Myocyte (in vitro differentiated cells): ENCODE measurements around the gene GARIN5A. TPM values are rescaled to one million over a fixed set of nuclear protein-coding genes. Genes with fewer than 3 reads are reported as not detected.
"Not testable (repeated sequence)": the region's sequence is repeated elsewhere in the genome, so short reads cannot be mapped to it uniquely, and the experiment has no call there.

Experiments
- DNase-seq: peaks from one replicate; pipeline ENCODE4 v3.0.0-alpha.2; 2012; ENCODE audit warnings: low read depth
- total RNA-seq: library from RNA; depleted of rRNA; stranded (reverse); fragments of >200 nt; gene quantifications from 2 replicates; pipeline ENCODE4 v1.2.3, GENCODE V29; 2014

The GARIN5A gene
- total RNA-seq, 1 donor from 2014 or later = 1.5 TPM

GRCh38 chr19:50489461-50490011 is 12.9 kb upstream of the GARIN5A start:
- DNase-seq = peak; percentile 75

- peak; percentile 6 for DNase-seq
Measured at GRCh38 chr19:50488389-50489194, 11.9 kb upstream of the GARIN5A start.

- peak; percentile 79 for DNase-seq
Measured at GRCh38 chr19:50486823-50487515, 10.3 kb upstream of the GARIN5A start.

DNA sequence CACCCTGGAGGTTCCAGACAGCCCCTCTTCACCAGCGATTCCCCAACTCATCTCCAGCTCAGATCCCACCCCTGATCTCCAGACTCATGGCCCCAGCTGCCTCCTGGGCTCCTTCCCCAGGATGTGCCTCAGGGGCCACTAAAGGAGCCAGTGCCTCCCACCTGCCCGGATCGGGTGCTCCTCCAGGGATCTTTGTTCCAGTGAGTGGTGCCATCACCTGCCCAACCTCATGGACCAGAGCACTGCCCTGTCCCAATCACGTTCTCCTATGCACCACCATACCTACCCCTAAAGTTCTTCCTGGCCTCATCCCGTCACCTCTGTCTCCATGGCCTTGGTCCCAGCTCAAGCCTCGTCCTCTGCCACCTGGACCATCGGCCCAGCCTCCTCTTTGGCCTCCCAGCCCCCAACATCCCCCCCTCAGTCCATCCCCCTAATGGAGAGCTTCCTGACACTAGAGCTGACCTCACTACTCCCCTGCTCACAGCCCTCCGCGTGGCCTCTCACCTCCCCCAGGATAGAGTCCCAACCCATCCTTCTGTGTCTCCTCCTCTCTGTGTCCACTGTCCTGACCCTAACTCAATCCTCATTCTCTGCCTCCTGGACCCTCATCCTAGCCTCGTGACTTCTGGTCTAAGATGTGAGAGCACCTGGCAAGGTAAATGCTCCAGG is 8.8 kb upstream of the GARIN5A start:
- peak; percentile 46 for DNase-seq

DNA sequence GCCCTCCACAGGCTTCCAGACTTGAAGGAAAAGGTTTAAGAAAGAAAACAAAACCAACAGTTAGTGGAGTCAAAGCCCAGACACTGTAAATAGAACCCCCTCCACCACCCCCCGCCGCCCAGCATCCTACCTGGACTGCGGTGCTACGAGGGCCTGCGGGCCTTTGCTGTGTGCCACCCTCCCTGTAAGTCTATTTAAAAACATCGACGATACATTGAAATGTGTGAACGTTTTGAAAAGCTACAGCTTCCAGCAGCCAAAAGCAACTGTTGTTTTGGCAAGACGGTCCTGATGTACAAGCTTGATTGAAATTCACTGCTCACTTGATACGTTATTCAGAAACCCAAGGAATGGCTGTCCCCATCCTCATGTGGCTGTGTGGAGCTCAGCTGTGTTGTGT is 6.3 kb upstream of the GARIN5A start:
- DNase-seq = no peak

DNA sequence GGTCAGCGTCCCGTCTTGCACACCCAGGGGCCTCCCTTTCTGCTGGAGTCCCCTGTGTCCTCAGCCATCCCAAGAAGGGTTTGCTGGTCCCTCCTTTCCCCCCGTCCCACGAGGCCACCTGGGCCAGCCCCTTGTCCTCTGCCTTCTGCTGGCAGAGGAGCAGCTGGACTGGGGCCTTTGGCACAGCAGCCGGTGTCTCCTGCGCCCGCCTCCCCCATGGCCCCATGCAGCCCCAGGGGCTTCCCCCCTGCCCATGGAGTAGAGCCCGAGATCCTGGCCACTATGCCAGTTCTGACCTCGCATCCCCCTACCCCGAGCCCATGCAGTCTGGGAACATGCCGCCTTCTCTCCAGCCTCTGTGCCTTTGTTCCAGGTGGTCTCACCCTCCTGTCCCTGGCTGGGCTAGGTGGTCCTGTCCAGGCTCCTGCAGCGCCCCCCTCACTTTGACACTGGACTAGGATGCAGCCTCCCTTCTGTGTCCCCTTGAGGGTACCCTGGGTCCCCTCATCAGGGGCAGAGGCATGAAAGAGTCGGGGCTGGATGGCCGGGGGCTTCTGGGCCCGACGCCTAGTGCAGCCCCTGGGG is 5.7 kb upstream of the GARIN5A start:
- DNase-seq = no peak

- no peak for DNase-seq
Measured at GRCh38 chr19:50481351-50482149, 4.9 kb upstream of the GARIN5A start.

DNA sequence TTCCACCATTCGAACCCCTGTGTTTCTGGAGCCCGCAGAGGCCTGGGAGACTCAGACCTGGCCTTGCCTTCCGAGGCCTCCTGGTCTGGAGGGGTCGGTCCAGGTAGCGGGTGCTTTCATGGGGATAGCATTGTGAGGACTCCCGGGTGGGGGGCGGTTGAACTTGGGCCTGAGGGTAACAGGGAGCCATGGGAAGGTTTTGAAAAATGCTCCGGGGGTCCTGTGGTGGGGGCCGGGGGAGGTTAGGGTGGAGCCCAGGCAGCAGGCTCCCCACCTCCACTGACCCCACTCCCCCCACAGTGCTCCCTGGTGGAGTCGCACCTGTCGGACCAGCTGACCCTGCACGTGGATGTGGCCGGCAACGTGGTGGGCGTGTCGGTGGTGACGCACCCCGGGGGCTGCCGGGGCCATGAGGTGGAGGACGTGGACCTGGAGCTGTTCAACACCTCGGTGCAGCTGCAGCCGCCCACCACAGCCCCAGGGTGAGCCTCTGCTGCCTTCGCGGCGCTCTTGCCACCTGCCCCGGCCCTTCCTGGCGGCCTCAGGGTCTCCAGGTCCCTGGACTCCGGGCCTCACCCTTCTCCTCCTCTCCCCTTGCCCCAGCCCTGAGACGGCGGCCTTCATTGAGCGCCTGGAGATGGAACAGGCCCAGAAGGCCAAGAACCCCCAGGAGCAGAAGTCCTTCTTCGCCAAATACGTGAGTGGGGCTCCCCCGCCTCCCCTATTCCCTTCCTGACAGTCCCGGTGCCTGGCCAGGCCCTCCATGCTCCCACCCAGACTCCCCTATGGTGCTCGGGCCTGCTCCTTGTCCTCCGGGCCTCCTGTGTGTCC is 3.8 kb upstream of the GARIN5A start:
- DNase-seq = no peak

DNA sequence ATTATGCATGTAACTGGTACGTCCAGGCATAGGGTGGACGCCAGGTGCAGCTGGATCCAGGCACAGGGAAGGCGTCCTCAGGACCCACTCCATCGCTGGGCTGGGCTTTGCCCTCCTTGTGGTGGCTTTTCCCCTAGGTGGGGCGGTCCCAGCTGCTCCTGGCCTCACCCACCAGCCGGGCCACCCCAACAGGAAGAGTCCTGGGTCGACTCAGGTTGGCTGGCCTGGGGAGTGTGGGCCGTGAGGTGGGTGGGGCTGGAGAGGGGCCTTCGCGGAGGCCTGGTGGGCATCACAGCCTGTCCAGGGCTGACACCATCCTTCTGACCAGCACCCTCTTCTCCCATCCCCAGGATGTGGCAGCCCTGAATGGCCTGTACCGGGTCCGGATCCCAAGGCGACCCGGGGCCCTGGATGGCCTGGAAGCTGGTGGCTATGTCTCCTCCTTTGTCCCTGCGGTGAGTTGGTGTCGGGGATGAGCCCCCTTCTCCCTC is 3.2 kb upstream of the GARIN5A start:
- DNase-seq = no peak

- no peak for DNase-seq
Measured at GRCh38 chr19:50478901-50479715, 2.5 kb upstream of the GARIN5A start.

DNA sequence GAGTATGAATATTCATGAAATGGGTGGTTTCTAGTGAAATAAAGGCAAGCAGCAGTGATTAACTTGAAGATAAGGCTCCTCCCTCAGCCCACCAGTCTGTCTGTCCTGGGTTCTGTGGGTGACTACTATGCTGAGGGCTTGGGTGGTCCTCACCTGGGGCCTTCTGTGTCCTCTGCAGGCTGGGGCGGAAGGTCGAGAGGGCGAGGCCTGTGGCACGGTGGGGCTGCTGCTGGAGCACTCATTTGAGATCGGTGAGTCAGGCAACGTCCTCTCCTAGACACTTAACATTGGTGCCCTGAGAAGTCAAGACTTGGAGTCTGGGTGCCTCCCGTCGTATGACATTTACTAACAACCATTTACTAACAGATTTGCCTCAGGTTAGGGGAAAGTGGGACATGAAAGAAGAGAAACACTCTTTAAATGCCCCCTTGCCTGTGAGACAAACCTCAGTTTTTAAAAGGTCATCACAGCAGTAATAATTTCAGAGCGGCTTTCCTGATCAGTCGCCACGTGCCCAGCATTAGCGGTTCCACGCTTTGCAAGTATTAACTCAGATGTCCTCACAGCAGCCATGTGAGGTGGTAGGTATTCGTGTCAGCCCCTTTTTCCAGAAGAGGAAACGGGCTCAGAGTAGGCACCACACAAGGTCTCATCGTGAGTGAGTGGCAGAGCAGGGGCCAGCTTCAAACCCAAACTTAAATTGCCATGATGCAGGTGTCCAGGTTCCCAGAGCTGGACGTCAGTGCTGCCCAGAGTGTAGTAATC is 1.3 kb upstream of the GARIN5A start:
- no peak for DNase-seq

DNA sequence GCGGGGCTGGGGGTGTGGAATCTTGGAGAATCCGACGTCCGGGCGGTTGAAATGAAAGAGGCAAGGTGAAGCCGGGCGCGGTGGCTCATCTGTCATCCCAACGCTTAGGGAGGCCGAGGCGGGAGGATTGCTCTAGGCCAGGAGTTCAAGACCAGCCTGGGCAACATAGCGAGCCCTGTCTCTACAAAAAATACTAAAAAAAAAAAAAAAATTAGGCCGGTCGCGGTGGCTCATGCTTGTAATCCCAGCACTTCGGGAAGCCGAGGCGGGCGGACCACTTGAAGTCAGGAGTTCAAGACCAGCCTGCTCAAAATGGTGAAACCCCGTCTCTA is 225 bp upstream of the GARIN5A start:
- no peak for DNase-seq

DNA sequence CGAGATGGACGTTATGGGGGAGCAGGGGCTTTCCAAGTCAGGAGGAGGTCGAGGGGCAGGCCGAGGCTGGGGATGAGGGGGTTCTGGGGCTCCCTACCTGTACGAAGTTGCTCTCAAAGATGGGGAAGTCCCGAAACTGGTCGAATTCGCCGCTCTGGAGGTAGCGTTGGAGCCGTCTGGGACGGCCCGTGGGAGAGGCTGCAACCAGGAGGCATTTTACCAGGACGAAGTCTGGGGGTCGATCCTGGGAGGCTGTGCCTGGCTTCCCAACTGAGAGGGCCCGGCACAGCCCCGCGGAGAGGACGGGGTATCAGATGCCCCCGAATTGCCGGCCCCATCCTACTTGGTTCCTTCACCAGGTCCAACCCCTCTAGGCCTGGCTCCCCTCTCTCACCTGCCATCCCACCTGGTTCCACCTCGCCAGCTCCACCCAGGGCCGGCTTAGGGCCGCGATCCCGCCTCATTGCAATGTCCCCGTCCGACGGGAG is 868 bp downstream of the GARIN5A start:
- no peak for DNase-seq

- DNase-seq = no peak
Measured at GRCh38 chr19:50475101-50475568, 1.5 kb downstream of the GARIN5A start.

DNA sequence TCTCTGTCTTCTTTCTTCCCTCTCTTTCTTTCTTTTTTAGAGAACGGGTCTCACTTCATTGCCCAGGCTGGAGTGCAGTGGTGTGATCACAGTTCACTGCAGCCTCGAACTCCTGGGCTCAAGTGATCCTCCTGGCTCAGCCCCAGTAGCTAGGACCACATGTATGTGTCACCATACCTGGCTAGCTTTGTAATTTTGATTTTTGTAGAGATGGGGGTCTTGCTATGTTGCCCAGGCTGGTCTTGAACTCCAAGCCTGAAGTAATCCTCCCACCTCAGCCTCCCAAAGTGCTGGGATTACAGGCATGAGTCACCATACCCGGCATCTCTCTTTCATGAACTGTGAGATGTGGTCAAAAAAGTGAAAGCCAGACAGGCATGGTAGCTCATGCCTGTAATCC is 3.3 kb downstream of the GARIN5A start:
- DNase-seq = not testable (repeated sequence)

DNA sequence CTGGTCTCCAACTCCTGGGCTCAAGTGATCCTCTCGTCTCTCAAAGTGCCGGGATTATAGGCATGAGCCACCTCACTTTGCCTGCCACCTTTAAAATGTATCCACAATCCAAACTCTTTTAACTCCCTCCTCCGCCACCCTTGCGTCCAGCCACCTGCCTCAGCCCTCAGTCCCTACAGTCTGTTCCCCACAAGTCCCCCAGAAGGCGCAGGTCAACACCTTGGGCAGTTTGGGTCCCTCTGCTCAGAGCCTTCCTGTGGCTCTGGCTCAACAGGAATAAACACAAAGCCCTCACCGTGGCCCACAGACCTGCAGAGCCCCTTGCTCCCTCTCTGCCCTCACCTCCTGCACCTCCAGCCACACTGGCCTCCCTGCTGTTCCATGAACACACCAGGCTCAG is 7.8 kb downstream of the GARIN5A start:
- DNase-seq = no peak

DNA sequence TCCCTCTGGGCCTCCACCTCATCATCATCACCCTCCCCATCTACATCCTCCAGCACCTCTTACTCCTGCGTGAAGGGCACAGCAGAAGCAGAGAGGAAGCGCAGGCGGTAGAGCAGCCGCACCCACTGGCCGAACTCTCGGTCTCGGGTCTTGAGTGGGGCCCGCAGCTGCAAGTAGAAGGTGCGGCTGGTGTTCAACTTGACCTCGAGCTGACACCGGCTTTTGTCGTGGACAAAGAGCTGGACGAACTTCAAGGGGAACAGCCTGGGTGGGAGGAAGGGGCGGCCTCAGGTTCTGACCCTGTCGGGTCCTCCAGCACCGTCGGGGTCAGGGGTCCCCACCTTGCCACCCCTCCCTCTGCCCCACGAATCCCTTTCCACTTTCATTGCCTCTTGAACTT is 9.1 kb downstream of the GARIN5A start:
- DNase-seq = no peak

GRCh38 chr19:50466706-50467039 is 10.0 kb downstream of the GARIN5A start:
- DNase-seq = no peak
